NCI-H2227 (cell line): ENCODE data around the gene DISC1.
"Not testable (repeated sequence)": the region's sequence is repeated elsewhere in the genome, so short reads cannot be mapped to it uniquely, and the experiment has no call there.

ENCODE experiments used
- DNase-seq: peaks from one replicate; lab custom pipeline; 2025; ENCODE audit not compliant: unreplicated experiment; lab: John Stamatoyannopoulos, UW

DISC1 gene

DNA sequence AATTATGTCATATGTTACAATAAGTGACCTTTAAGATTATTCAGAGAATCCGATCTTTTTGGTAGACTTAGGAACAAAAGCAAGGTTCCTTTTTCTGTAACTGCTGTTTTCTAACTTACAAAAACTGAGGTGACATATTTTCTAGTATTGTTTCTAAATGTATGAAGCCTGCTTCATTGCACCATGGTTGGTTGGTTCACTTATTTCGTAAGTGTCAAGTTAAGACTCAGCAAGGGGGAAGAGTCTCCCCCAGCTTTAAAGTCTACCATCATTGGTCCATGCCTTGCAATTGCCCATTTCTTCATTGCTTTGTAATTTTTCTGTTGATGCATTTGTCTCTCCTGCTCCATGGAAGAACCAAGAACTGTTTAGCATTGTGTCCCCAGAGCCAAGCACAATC, 136.9 kb downstream of the DISC1 start:
- DNase-seq: no peak

- not testable (repeated sequence) for DNase-seq
Observed at GRCh38 chr1:231765825-231766224, 139.2 kb downstream of the DISC1 start.

DNA sequence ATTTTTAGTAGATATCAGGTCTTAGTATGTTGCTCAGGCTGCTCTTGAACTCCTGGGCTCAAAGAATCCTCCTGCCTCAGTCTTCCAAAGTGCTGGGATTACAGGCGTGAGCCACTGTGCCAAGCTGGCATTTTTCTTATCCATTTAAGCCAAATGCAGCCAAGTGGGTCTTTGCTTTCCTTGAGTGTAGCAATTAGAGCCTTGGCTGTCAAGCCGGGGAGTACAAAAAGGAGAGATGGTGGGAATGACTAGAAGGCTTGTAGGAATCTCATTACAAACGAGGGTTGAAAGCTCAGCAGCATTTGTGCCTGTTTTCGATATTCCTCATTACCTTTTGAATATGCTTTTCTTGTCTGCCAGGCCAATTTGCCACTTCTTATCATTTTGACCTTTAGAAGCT, 140.9 kb downstream of the DISC1 start:
- no peak for DNase-seq

DNA sequence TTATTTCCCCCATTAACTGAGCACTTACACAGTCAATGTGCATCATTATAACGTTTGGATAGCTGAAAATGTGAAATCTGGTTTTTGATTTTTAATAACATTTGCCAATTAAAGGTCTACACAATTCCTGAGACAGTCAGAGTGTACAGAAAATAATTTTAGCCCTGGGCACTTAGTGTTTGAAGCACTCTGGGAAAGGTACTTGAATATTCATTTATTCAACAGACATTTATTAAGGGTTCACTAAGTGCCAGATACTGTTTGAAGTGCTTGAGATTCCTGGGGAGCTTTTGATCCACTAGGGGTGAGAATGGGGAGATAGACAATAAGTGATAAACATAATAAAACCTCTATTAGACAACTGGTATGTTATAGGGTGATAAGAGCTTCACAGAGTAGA, 141.8 kb downstream of the DISC1 start:
- DNase-seq: no peak

GRCh38 chr1:231770506-231771175, 144.1 kb downstream of the DISC1 start:
- DNase-seq: no peak

DNA sequence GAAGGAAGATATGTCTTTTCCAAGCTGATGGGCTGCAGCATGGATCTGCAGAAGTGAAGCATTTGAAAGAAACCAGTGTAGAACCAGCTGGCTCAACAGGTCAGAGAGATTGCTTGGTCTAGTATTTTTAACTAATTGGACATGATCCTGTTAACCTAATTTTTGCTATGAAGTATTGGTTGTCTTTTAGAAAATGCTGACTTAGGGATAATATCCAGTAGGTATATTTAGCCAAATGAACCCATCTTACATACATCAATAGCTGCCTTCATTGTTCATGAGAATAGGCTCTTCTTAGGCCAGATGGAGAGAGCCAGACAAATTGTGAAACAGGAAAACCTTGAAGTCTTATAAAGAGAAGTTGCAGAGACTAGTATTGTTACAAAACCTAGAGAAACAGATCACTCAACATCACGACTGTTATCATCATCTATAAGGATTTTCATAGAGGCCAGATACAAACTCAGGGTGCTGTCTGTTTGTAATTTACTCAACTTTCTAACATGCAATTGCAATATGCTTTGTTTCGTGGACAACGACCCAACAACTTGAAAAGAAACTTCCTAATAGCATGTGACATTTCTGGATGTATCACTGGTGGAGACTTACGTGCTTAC, 148.2 kb downstream of the DISC1 start:
- DNase-seq: no peak

DNA sequence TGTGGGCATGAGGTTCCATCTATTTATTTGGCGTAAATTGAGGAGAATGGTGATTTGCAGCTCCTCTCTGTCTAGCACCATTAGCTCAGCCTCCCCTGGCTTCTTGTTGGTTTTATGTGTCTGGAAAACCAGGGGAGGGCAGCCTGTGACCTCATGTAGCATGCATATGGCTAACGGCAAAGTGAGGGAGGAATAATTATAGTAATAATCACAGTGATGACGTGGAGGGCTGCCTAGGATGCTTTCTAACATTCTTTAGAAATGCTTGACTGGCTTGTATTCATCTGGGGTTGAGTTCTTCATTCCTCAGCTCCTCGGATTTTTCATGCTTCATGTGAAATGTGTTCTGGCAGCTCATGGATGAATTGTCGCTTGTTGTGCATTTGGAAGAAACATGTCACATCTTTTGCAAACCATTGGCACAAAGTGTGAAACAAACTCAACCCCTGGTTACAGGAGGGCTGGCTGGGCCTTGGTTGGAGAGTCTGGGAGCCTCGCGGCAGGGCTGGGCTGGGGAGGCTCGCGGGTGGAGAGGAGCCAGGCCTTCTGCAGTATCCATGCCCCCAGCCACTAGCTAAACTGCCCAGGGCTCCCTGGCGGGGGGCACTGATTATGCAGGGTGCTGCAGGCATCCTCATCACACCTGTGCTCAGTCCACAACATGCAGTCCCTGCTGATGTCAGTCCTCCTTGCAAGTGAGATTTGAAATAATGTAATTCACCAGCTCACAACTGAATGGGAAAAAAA, 149.6 kb downstream of the DISC1 start:
- DNase-seq: peak; percentile 59

GRCh38 chr1:231776757-231777062, 150.1 kb downstream of the DISC1 start:
- DNase-seq: no peak

- DNase-seq: peak; percentile 6
Observed at GRCh38 chr1:231778009-231778719, 151.6 kb downstream of the DISC1 start.

- no peak for DNase-seq
Observed at GRCh38 chr1:231779081-231779480, 152.5 kb downstream of the DISC1 start.

DNA sequence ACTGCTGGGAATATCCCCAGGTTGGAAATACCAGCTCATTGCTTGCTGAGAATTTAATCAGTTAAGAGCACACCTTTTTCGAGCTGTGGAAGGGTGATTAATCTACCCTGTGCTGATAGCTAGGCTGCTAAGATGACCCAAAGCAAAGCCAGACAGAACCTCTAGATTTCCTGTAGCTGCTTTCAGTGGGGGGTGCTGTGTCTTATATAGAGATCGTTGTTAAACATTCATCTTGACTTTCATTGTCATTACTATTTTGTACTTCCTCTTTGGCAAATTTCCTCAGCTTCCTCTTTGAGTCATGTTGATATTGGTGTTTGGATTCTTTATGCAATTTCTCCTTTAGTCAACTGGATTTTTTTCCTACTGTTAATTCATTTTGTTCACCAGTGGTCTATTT, 155.3 kb downstream of the DISC1 start:
- DNase-seq: no peak

DNA sequence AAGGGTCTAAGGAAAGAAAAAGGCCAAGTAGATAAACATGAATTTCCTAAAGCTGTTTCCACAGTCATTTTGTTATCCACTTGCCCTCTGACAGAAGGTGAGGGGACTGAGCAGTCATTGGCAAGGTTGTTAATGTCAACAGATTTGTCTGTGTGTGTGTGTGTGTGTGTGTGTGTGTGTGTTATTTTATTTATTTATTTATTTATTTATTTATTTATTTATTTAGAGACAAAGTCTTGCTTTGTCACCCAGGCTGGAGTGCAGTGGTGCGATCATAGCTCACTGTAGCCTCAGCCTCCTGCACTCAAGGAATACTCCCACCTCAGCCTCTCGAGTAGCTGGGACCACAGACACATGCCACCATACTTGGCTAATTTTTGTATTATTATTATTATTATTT, 158.5 kb downstream of the DISC1 start:
- DNase-seq: not testable (repeated sequence)

DNA sequence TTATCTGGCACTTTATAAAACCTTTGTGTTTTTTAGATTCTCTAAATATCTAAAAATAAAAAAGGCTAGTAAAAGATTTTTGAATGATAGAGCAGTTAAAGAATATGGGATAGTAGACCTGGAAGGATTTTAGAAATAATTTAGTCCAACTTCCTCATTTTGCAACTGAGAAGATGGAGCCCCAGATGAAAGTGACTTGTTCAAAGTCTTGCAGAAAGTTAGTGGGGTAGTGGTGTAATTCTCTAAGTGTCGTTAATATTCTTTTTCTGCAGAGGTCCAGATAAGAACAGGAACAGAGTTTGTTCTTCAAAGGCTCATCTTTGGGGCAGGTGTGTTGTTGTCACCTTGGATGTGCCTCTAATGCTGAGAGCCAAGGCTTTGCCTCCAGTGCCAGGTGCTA, 159.5 kb downstream of the DISC1 start:
- DNase-seq: no peak

DNA sequence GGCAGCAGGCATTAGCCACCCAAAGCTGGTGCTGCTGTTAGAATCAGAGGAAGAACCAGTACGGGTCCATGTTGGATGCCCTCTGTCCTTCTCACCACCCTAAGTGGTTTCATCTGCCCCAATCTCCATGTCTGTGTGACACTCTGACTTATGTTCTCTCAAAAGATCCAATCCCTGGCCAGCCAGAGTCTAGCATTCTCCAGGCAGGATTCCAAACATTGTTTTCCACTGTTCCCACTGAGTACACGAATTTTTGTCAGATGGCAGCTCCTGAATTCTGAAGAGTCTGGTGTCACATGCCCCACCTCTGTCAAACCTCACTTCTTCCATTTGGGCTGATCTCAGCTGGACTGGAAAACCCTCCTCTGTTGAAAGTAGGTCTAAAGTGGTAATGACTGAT, 166.0 kb downstream of the DISC1 start:
- no peak for DNase-seq

GRCh38 chr1:231793893-231794292, 167.3 kb downstream of the DISC1 start:
- DNase-seq: no peak

- DNase-seq: no peak
Observed at GRCh38 chr1:231796141-231796540, 169.6 kb downstream of the DISC1 start.

DNA sequence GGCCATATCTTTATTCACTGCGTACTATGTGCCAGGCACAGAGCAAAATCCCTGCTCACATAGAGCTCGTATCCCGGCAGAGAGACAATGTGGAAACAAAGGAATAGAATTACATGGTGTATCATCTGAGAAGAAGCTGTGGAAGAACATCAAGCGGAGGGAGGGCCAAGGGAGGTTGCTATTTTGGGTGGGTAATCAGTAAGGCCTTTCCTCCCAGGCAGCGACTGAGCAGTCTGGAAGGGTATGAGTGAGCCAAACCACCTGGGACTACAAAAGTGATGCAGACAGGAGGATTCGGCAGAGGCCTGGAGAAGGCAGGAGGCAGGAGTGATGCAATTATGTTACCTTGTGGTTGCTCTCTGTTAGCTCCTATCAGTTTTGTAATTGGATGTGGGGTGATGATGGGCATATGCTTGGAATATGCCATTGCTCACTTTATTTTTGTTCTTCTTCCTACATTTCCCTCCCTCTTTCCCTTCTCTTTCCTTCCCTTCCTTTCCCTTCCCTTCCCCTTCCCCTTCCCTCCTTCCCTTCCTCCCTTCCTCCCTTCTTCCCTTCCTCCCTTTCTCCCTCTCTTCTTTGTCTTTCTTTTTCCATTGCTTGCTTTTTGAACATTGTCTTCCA, 172.9 kb downstream of the DISC1 start:
- no peak for DNase-seq

- DNase-seq: no peak
Observed at GRCh38 chr1:231800108-231800507, 173.5 kb downstream of the DISC1 start.

- DNase-seq: no peak
Observed at GRCh38 chr1:231801042-231801585, 174.5 kb downstream of the DISC1 start.

DNA sequence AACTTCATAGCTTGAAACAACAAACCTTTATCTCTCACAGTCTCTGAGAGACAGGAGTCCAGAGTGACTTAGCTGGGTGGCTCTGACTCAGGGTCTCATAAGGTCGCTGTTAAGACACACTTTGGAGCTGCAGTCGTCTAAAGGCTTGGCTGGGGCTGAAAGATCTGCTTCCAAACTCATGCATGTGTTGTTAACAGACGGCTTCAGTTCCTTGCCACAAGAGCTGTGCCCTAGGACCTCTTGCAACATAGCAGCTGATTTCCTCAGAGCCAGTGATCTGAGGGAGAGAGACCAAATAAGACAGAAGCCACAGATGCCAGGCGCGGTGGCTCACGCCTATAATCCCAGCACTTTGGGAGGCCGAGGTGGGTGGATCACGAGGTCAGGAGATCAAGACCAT, 176.8 kb downstream of the DISC1 start:
- DNase-seq: no peak
